ENCODE data around the gene ZBTB7C.
A peak's percentile ranks its signal among the peaks of the same experiment; 100 is the strongest.
"Not testable (repeated sequence)": the region's sequence is repeated elsewhere in the genome, so short reads cannot be mapped to it uniquely, and the experiment has no call there.

Gene ZBTB7C

GRCh38 chr18:48440924-48441323, 31.7 kb upstream of the ZBTB7C start:
- peaks cover 24% of the 10 kb centered on the region for H3K4me1 Mint-ChIP-seq
- peak overlapping the region in 2 of 3 experiments; percentile 46 to 60 for H3K27ac Mint-ChIP-seq
- no peak overlapping the region for H3K4me3 Mint-ChIP-seq
- no peaks in the 10 kb centered on the region for H3K9me3 Mint-ChIP-seq
- no peak for TF ChIP-seq CTCF (IDR thresholded peaks at IDR 0.05; ENCODE audit: unreplicated experiment in 3 of 3)
- no peaks in the 10 kb centered on the region for H3K36me3 Mint-ChIP-seq (ENCODE audit: low read depth)
- peaks cover 32% of the 10 kb centered on the region for H3K27me3 Mint-ChIP-seq (ENCODE audit: low read depth)

GRCh38 chr18:48436907-48437306, 27.7 kb upstream of the ZBTB7C start:
- no peak for TF ChIP-seq CTCF (IDR thresholded peaks at IDR 0.05; ENCODE audit: unreplicated experiment in 3 of 3)
- Mint-ChIP-seq H3K4me3 (no peak overlapping the region), H3K9me3 (peaks cover 5% of the 10 kb centered on the region), H3K4me1 (peaks cover 5% of the 10 kb centered on the region), H3K27ac (no peak overlapping the region), H3K36me3 (ENCODE audit: low read depth) (no peaks in the 10 kb centered on the region), H3K27me3 (ENCODE audit: low read depth) (peaks cover 24% of the 10 kb centered on the region)

- H3K27ac Mint-ChIP-seq; H3K4me3 Mint-ChIP-seq; H3K9me3 Mint-ChIP-seq; H3K36me3 Mint-ChIP-seq (ENCODE audit: low read depth); H3K4me1 Mint-ChIP-seq: not testable (repeated sequence)
- H3K27me3 Mint-ChIP-seq (ENCODE audit: low read depth) = peaks cover 16% of the 10 kb centered on the region
Observed at GRCh38 chr18:48434382-48434781, 25.2 kb upstream of the ZBTB7C start.

GRCh38 chr18:48433541-48433940, 24.4 kb upstream of the ZBTB7C start:
- peaks cover 5% of the 10 kb centered on the region for H3K9me3 Mint-ChIP-seq
- no peak for TF ChIP-seq CTCF (IDR thresholded peaks at IDR 0.05; ENCODE audit: unreplicated experiment in 3 of 3)
- H3K36me3 Mint-ChIP-seq (ENCODE audit: low read depth) = no peaks in the 10 kb centered on the region
- no peak overlapping the region for H3K27ac Mint-ChIP-seq
- peaks cover 15% of the 10 kb centered on the region for H3K27me3 Mint-ChIP-seq (ENCODE audit: low read depth)
- H3K4me1 Mint-ChIP-seq = no peaks in the 10 kb centered on the region
- no peak overlapping the region for H3K4me3 Mint-ChIP-seq

- Mint-ChIP-seq H3K4me3 (no peak overlapping the region), H3K4me1 (no peaks in the 10 kb centered on the region), H3K9me3 (peaks cover 5% of the 10 kb centered on the region), H3K27me3 (ENCODE audit: low read depth) (peaks cover 16% of the 10 kb centered on the region), H3K36me3 (ENCODE audit: low read depth) (no peaks in the 10 kb centered on the region), H3K27ac (no peak overlapping the region)
- no peak for TF ChIP-seq CTCF (IDR thresholded peaks at IDR 0.05; ENCODE audit: unreplicated experiment in 3 of 3)
Observed at GRCh38 chr18:48430150-48430549, 21.0 kb upstream of the ZBTB7C start.

- Mint-ChIP-seq H3K4me3 (no peak overlapping the region), H3K27me3 (ENCODE audit: low read depth) (peaks cover 28% of the 10 kb centered on the region), H3K9me3 (peaks cover 4% of the 10 kb centered on the region), H3K36me3 (ENCODE audit: low read depth) (no peaks in the 10 kb centered on the region), H3K4me1 (no peaks in the 10 kb centered on the region), H3K27ac (no peak overlapping the region)
- TF ChIP-seq CTCF (IDR thresholded peaks at IDR 0.05; ENCODE audit: unreplicated experiment in 3 of 3) = no peak
Observed at GRCh38 chr18:48428475-48429177, 19.4 kb upstream of the ZBTB7C start.

All from nephron (organoid).